GM12878 (cell line): ENCODE data around the gene TTC33. TPM values are rescaled to one million over a fixed set of nuclear protein-coding genes. Genes with fewer than 3 reads are reported as not detected.

Source experiments
- ATAC-seq: fragments of 200-7000 bp; cut with Tn5 transposase; 3 replicates; pipeline ENCODE4 v1.9.1; 2020; ENCODE audit warnings: mild to moderate bottlenecking, moderate library complexity
- BruUV-seq: library from RNA; stranded (reverse); fragments of 400-500 nt; replicated peaks from 2 replicates; lab custom pipeline; 2021; lab: Mats Ljungman, UMichigan
- CTCF ChIA-PET: fragments of 300-600 bp; sonication (Branson Sonifier 250); formaldehyde crosslinking; extraction: SDS; loops from one replicate; lab custom pipeline; 2021; ENCODE audit warnings: inconsistent platforms; lab: Yijun Ruan, JAX
- POLR2A ChIA-PET: fragments of 350-600 bp; formaldehyde crosslinking; extraction: SDS; loops from one replicate; lab custom pipeline; 2021; ENCODE audit warnings: inconsistent platforms; lab: Charles Lee
- RAD21 ChIA-PET: fragments of 300-600 bp; sonication (Branson Sonifier 250); formaldehyde crosslinking; loops from one replicate; lab custom pipeline; 2023; ENCODE audit warnings: antibody characterized with exemption; ENCODE audit not compliant: unreplicated experiment; lab: Charles Lee
- SMC1A ChIA-PET: fragments of 300-600 bp; sonication (Branson Sonifier 250); formaldehyde crosslinking; loops from one replicate; lab custom pipeline; 2023; ENCODE audit not compliant: unreplicated experiment, uncharacterized antibody; lab: Charles Lee
- DNase-seq: peaks from one replicate; pipeline ENCODE4 v3.0.0-alpha.2; 2011; ENCODE audit warnings: low read depth, low spot score
- FAIRE-seq: peaks from 3 replicates; lab custom pipeline; 2011; peaks lifted over from hg19 to GRCh38; lab: Jason Lieb, UNC
- H2AFZ ChIP-seq: 2 replicates; pipeline ENCODE4 v1.6.0; 2011; ENCODE audit warnings: low read depth, low read length, control low read depth; ENCODE audit not compliant: control insufficient read depth
- H3K27ac ChIP-seq: 2 replicates; pipeline ENCODE4 v1.5.1; 2011; ENCODE audit warnings: control low read depth; ENCODE audit not compliant: control insufficient read depth, insufficient read depth
- H3K27me3 ChIP-seq, 2 experiments: replicated peaks in 1 of 2; 2 replicates each; pipeline versions ENCODE4 v1.6.0 to v1.6.1; 2011; ENCODE audit warnings: low read length in 1 of 2; ENCODE audit not compliant: control insufficient read depth in 2 of 2, insufficient read depth in 2 of 2
- H3K36me3 ChIP-seq, 2 experiments: 2 replicates each; pipeline ENCODE4 v1.5.1; 2011; ENCODE audit warnings: low read length in 1 of 2; ENCODE audit not compliant: control insufficient read depth in 2 of 2, insufficient read depth in 2 of 2
- H3K4me1 ChIP-seq: 2 replicates; pipeline ENCODE4 v1.6.1; 2011; ENCODE audit warnings: mild to moderate bottlenecking, low read length, moderate library complexity, mixed read lengths; ENCODE audit not compliant: control insufficient read depth, insufficient read depth
- H3K4me2 ChIP-seq: 2 replicates; pipeline ENCODE4 v1.6.0; 2011; ENCODE audit warnings: control low read depth; ENCODE audit not compliant: control insufficient read depth, insufficient read depth
- H3K4me3 ChIP-seq: fragments of 200-600 bp; sonication (generic); 2 replicates; pipeline ENCODE4 v1.5.1; 2016
- H3K79me2 ChIP-seq: 2 replicates; pipeline ENCODE4 v1.6.0; 2011; ENCODE audit warnings: low read length; ENCODE audit not compliant: control insufficient read depth, insufficient read depth
- H3K9ac ChIP-seq: 2 replicates; pipeline ENCODE4 v1.8.0; 2011; ENCODE audit warnings: low read length, control low read depth, mixed read lengths; ENCODE audit not compliant: control insufficient read depth, insufficient read depth
- H3K9me3 ChIP-seq: replicated peaks from 3 replicates; pipeline ENCODE4 v1.5.1; 2011; ENCODE audit warnings: mild to moderate bottlenecking, low read length; ENCODE audit not compliant: control insufficient read depth, insufficient read depth
- H4K20me1 ChIP-seq: 2 replicates; pipeline ENCODE4 v1.6.0; 2011; ENCODE audit not compliant: control insufficient read depth, insufficient read depth
- BHLHE40 ChIP-seq, 2 experiments: fragments of 450-650 bp in 1 of 2; IDR thresholded peaks; 2 replicates each; pipeline ENCODE4 v1.6.1; 2011 to 2017; ENCODE audit warnings: low read depth in 2 of 2, borderline replicate concordance in 1 of 2, improper control_type of control experiment in 1 of 2, low read length in 1 of 2, mild to moderate bottlenecking in 1 of 2
- EGR1 ChIP-seq, 2 experiments: IDR thresholded peaks; 1 replicate in 1 of 2; 2 replicates in 1 of 2; pipeline ENCODE4 v1.6.1; 2011 to 2012; ENCODE audit warnings: low read depth in 2 of 2, low read length in 2 of 2, borderline replicate concordance in 1 of 2, mild to moderate bottlenecking in 1 of 2, moderate library complexity in 1 of 2
- GATAD2B ChIP-seq: fragments of 450-650 bp; conservative IDR thresholded peaks from 2 replicates; pipeline ENCODE4 v1.6.1; 2017; ENCODE audit warnings: low read depth, mild to moderate bottlenecking, moderate library complexity
- HCFC1 ChIP-seq: fragments of 150-350 bp; IDR thresholded peaks from 2 replicates; pipeline ENCODE4 v1.6.1; 2014; ENCODE audit warnings: low read length
- POU2F2 ChIP-seq: IDR thresholded peaks from 3 replicates; pipeline ENCODE4 v1.6.1; 2011; ENCODE audit warnings: low read depth, mild to moderate bottlenecking, low read length, borderline replicate concordance
- SRF ChIP-seq, 2 experiments: IDR thresholded peaks; 2 replicates each; pipeline ENCODE4 v1.6.1; 2011; ENCODE audit warnings: low read depth in 2 of 2, low read length in 2 of 2, mild to moderate bottlenecking in 1 of 2, moderate library complexity in 1 of 2
- TAF1 ChIP-seq: IDR thresholded peaks from 2 replicates; pipeline ENCODE4 v1.6.1; 2011; ENCODE audit warnings: mild to moderate bottlenecking, low read depth, low read length, borderline replicate concordance
- YBX1 ChIP-seq: fragments of 450-650 bp; IDR thresholded peaks from 2 replicates; pipeline ENCODE4 v1.6.1; 2016; ENCODE audit warnings: antibody characterized with exemption
- ZBTB11 ChIP-seq: fragments of 450-650 bp; formaldehyde crosslinking; IDR thresholded peaks from 2 replicates; pipeline ENCODE4 v1.5.0; 2022; ENCODE audit warnings: mild to moderate bottlenecking, missing genetic modification characterization
- ZNF217 ChIP-seq: fragments of 450-650 bp; IDR thresholded peaks from 2 replicates; pipeline ENCODE4 v1.6.1; 2017; ENCODE audit warnings: antibody characterized with exemption, mild to moderate bottlenecking
- WGBS: methylation state at CpG from one replicate; pipeline ENCODE4 v1.1.6; 2016; ENCODE audit warnings: low lambda C conversion rate; ENCODE audit not compliant: insufficient replicate concordance, insufficient coverage; ENCODE audit errors: missing lambda C conversion rate; 5-methylcytosine and 5-hydroxymethylcytosine counted together
- in situ Hi-C: fragments of 300-500 bp; cut with MboI; formaldehyde crosslinking; loops from 9 replicates; pipeline ENCODE4 v1.14.3; 2018; ENCODE audit warnings: mixed read lengths
- intact Hi-C: fragments of 100-400 bp; cut with micrococcal nuclease; formaldehyde crosslinking; loops from one replicate; pipeline ENCODE4 v1.14.2; 2022; ENCODE audit not compliant: unreplicated experiment
- polyA plus RNA-seq, 11 experiments: library from polyadenylated mRNA; depleted of rRNA in 4 of 11; unstranded in 6 of 11; stranded (reverse) in 5 of 11; fragments of >200 nt; fragmentation: Nextera tagmentation in 4 of 11; fragmentation: Illumina TruSeq in 1 of 11; extraction: Ambion mirVana in 4 of 11; extraction: Trizol in 1 of 11; gene quantifications; 1 replicate in 1 of 11; 2 replicates in 10 of 11; pipeline versions ENCODE4 v1.2.1 to v1.2.3, GENCODE V29; 2011 to 2016; ENCODE audit warnings: inconsistent platforms in 2 of 11, missing spikeins in 2 of 11, low read depth in 1 of 11
- total RNA-seq, 4 experiments: library from RNA; depleted of rRNA in 3 of 4; stranded (reverse); fragments of >200 nt in 3 of 4; fragmentation: Illumina TruSeq in 1 of 4; extraction: Trizol in 1 of 4; gene quantifications; 2 replicates each; pipeline versions ENCODE4 v1.2.1 to v1.2.3, GENCODE V29; 2013 to 2021

TTC33 gene
- total and polyA plus RNA-seq, 10 of the 15 experiments (the other 5 are each of a cell fraction or from before 2014, with no cell fraction given) = 7.9 to 22.3 (median 14.6) TPM

- H3K27ac ChIP-seq = no peak overlapping the region
- TF ChIP-seq SRF (IDR thresholded peaks at IDR 0.05; ENCODE audit: low read depth in 2 of 2, low read length in 2 of 2) = no peak
- no peak for TF ChIP-seq EGR1 (IDR thresholded peaks at IDR 0.05; ENCODE audit: borderline replicate concordance in 1 of 2, low read depth in 2 of 2, low read length in 2 of 2)
- TF ChIP-seq GATAD2B = no peak
- TF ChIP-seq POU2F2 = no peak
- no peak for TF ChIP-seq HCFC1
- TF ChIP-seq ZNF217 = no peak
- TF ChIP-seq TAF1 = no peak
- TF ChIP-seq ZBTB11 (CRISPR knock-in tag) = no peak
- TF ChIP-seq BHLHE40 (IDR thresholded peaks at IDR 0.05; ENCODE audit: borderline replicate concordance in 1 of 2, low read depth in 2 of 2, low read length in 1 of 2) = no peak
- TF ChIP-seq YBX1 = no peak
- H3K4me3 ChIP-seq = no peak overlapping the region
- no peak overlapping the region for H3K9ac ChIP-seq
- no TSS peak for BruUV-seq
- ChIA-PET POLR2A (no interaction called here), RAD21 (no interaction called here), SMC1A (no interaction called here), CTCF (no interaction called here)
- intact Hi-C loops (no loop called here), in situ Hi-C loops (no loop called here)
- no peak overlapping the region for H3K4me2 ChIP-seq
- 49% methylated on average over 5 of the region's 5 CpGs for WGBS
- H3K79me2 ChIP-seq = no peaks in the 10 kb centered on the region
- H3K36me3 ChIP-seq = no peaks in the 10 kb centered on the region
- ATAC-seq = no peak
- H4K20me1 ChIP-seq = no peaks in the 10 kb centered on the region
- H3K4me1 ChIP-seq = no peaks in the 10 kb centered on the region
- H3K27me3 ChIP-seq = no peaks in the 10 kb centered on the region
- no peaks in the 10 kb centered on the region for H3K9me3 ChIP-seq
- H2AFZ ChIP-seq = no peak overlapping the region
- no peak for DNase-seq
- FAIRE-seq = no peak
These were observed 139.0 kb downstream of the TTC33 start for GRCh38 chr5:40616781-40617180.
